Keratinocyte (primary cell): ENCODE measurements around the gene UMAD1. TPM values are rescaled to one million over a fixed set of nuclear protein-coding genes. Genes with fewer than 3 reads are reported as not detected.

ENCODE experiments used
- DNase-seq: peaks from one replicate; pipeline ENCODE4 v3.0.0-alpha.2; 2011; ENCODE audit warnings: low read depth, missing footprints, low spot score
- FAIRE-seq: peaks from 2 replicates; lab custom pipeline; 2011; peaks lifted over from hg19 to GRCh38; lab: Jason Lieb, UNC
- H2AFZ ChIP-seq: 2 replicates; pipeline ENCODE4 v1.6.0; 2012; ENCODE audit warnings: low read length, control low read depth, inconsistent platforms; ENCODE audit not compliant: control insufficient read depth
- H3K27ac ChIP-seq: 2 replicates; pipeline ENCODE4 v1.5.1; 2011; ENCODE audit warnings: low read length; ENCODE audit not compliant: control insufficient read depth, insufficient read depth
- H3K27me3 ChIP-seq: 3 replicates; pipeline ENCODE4 v1.6.0; 2011; ENCODE audit warnings: low read length; ENCODE audit not compliant: control insufficient read depth, insufficient read depth; ENCODE audit errors: extremely low read depth
- H3K36me3 ChIP-seq, 2 experiments: 2 replicates in 1 of 2; 3 replicates in 1 of 2; pipeline ENCODE4 v1.5.1; 2011; ENCODE audit warnings: low read length in 2 of 2, mild to moderate bottlenecking in 1 of 2; ENCODE audit not compliant: control insufficient read depth in 2 of 2, insufficient read depth in 2 of 2; ENCODE audit errors: extremely low read depth in 1 of 2
- H3K4me1 ChIP-seq: 3 replicates; pipeline ENCODE4 v1.5.1; 2011; ENCODE audit warnings: low read length; ENCODE audit not compliant: control insufficient read depth, insufficient read depth; ENCODE audit errors: extremely low read depth
- H3K4me2 ChIP-seq: 3 replicates; pipeline ENCODE4 v1.6.0; 2011; ENCODE audit warnings: low read depth, low read length; ENCODE audit not compliant: control insufficient read depth, insufficient read depth; ENCODE audit errors: extremely low read depth
- H3K4me3 ChIP-seq, 3 experiments: fragments of 200-600 bp in 1 of 3; sonication (generic) in 1 of 3; 2 replicates in 2 of 3; 3 replicates in 1 of 3; pipeline ENCODE4 v1.5.1; 2011 to 2016; ENCODE audit warnings: low read length in 3 of 3, mild to moderate bottlenecking in 3 of 3, control low read depth in 2 of 3, inconsistent platforms in 1 of 3, low read depth in 1 of 3, mixed read lengths in 1 of 3, mixed run types in 1 of 3, moderate library complexity in 1 of 3; ENCODE audit not compliant: control insufficient read depth in 2 of 3, insufficient read depth in 2 of 3; ENCODE audit errors: extremely low read depth in 1 of 3
- H3K79me2 ChIP-seq: 2 replicates; pipeline ENCODE4 v1.6.0; 2012; ENCODE audit warnings: low read length; ENCODE audit not compliant: control insufficient read depth, insufficient read depth
- H3K9ac ChIP-seq: 3 replicates; pipeline ENCODE4 v1.6.0; 2011; ENCODE audit warnings: low read length; ENCODE audit not compliant: control insufficient read depth, insufficient read depth; ENCODE audit errors: extremely low read depth
- H3K9me1 ChIP-seq: 3 replicates; pipeline ENCODE4 v1.6.0; 2011; ENCODE audit warnings: low read length; ENCODE audit not compliant: control insufficient read depth, insufficient read depth; ENCODE audit errors: extremely low read depth
- H3K9me3 ChIP-seq: 2 replicates; pipeline ENCODE4 v1.5.1; 2012; ENCODE audit warnings: low read depth, low read length; ENCODE audit not compliant: control insufficient read depth
- H4K20me1 ChIP-seq: 3 replicates; pipeline ENCODE4 v1.6.0; 2011; ENCODE audit warnings: low read length; ENCODE audit not compliant: control insufficient read depth, insufficient read depth; ENCODE audit errors: extremely low read depth
- CTCF ChIP-seq, 3 experiments: IDR thresholded peaks in 1 of 3; conservative IDR thresholded peaks in 1 of 3; optimal IDR thresholded peaks in 1 of 3; 2 replicates in 2 of 3; 3 replicates in 1 of 3; pipeline versions ENCODE3 to v1.5.1; 2011; ENCODE audit warnings: low read length in 3 of 3, mild to moderate bottlenecking in 3 of 3, moderate library complexity in 2 of 3, control low read depth in 1 of 3, inconsistent platforms in 1 of 3; ENCODE audit not compliant: insufficient read depth in 2 of 3; ENCODE audit errors: extremely low read depth in 1 of 3
- EZH2 ChIP-seq: IDR thresholded peaks from one replicate; pipeline ENCODE4 v1.6.1; 2012; ENCODE audit warnings: inconsistent platforms, mild to moderate bottlenecking, low read length, moderate library complexity
- dilution Hi-C: fragments of 300-500 bp; cut with MboI; formaldehyde crosslinking; loops from one replicate; pipeline ENCODE4 v1.7.0; 2020; ENCODE audit warnings: low sequenced_read_pairs; ENCODE audit not compliant: extremely low pct_ligation_motif_present
- polyA plus RNA-seq, 5 experiments: library from polyadenylated mRNA; depleted of rRNA in 3 of 5; stranded (reverse) in 3 of 5; stranded (forward) in 1 of 5; unstranded in 1 of 5; fragments of >200 nt; gene quantifications; 1 replicate in 1 of 5; 2 replicates in 3 of 5; 3 replicates in 1 of 5; pipeline versions ENCODE4 v1.2.1 to v1.2.3, GENCODE V29; 2011 to 2012; ENCODE audit warnings: missing spikeins in 2 of 5, low read depth in 1 of 5, low replicate concordance in 1 of 5

UMAD1 gene
- polyA plus RNA-seq, 1 donor (not counting 4 experiments of a cell fraction or from before 2014, with no cell fraction given) = 18.2 TPM

- H3K36me3 ChIP-seq = no peaks in the 10 kb centered on the region
- H4K20me1 ChIP-seq = no peaks in the 10 kb centered on the region
- no peak for FAIRE-seq
- H3K79me2 ChIP-seq = no peaks in the 10 kb centered on the region
- no peaks in the 10 kb centered on the region for H3K9me1 ChIP-seq
- no peaks in the 10 kb centered on the region for H3K9me3 ChIP-seq
- peaks cover 4% of the 10 kb centered on the region for H3K4me1 ChIP-seq
- no peak overlapping the region for H2AFZ ChIP-seq
- H3K27me3 ChIP-seq = no peaks in the 10 kb centered on the region
- DNase-seq = no peak
- dilution Hi-C loops = no loop called here
- H3K27ac ChIP-seq = no peak overlapping the region
- H3K4me2 ChIP-seq = no peak overlapping the region
- H3K4me3 ChIP-seq = no peak overlapping the region
- no peak overlapping the region for H3K9ac ChIP-seq
- TF ChIP-seq EZH2 (no peak), CTCF (optimal IDR thresholded peaks at IDR 0.05 in 1 of 3, IDR thresholded peaks at IDR 0.05 in 1 of 3, conservative IDR thresholded peaks at IDR 0.05 in 1 of 3; ENCODE audit: extremely low read depth in 1 of 3, insufficient read depth in 2 of 3, low read length in 3 of 3) (no peak)
Measured at GRCh38 chr7:7857143-7857583, 216.6 kb downstream of the UMAD1 start.

DNA sequence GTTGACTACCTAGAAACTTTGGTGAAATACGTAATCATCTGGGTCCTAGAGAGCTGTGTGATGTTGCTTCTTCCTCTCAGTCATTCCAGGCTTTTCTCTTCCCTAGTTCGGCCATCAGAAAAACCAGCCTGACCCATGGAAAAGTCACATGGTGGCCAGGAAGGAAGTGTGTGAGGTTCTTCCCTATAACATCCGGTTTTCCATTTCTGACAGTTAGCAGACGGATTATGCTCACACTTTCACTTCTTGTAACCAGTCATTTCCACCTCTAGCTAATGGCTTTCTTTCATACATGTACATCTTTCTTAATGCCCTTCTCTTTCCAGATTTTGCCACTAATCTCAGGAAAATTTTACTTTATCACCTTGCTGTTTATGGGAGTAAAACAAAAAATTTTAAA, 218.0 kb downstream of the UMAD1 start:
- H2AFZ ChIP-seq = no peak overlapping the region
- H4K20me1 ChIP-seq = no peaks in the 10 kb centered on the region
- H3K36me3 ChIP-seq = no peaks in the 10 kb centered on the region
- no peak overlapping the region for H3K9ac ChIP-seq
- FAIRE-seq = no peak
- no peaks in the 10 kb centered on the region for H3K79me2 ChIP-seq
- H3K4me2 ChIP-seq = no peak overlapping the region
- H3K9me3 ChIP-seq = no peaks in the 10 kb centered on the region
- dilution Hi-C loops = no loop called here
- H3K27me3 ChIP-seq = no peaks in the 10 kb centered on the region
- no peak for DNase-seq
- H3K4me1 ChIP-seq = peaks cover 4% of the 10 kb centered on the region
- no peak overlapping the region for H3K27ac ChIP-seq
- no peaks in the 10 kb centered on the region for H3K9me1 ChIP-seq
- TF ChIP-seq EZH2 (no peak), CTCF (optimal IDR thresholded peaks at IDR 0.05 in 1 of 3, IDR thresholded peaks at IDR 0.05 in 1 of 3, conservative IDR thresholded peaks at IDR 0.05 in 1 of 3; ENCODE audit: extremely low read depth in 1 of 3, insufficient read depth in 2 of 3, low read length in 3 of 3) (no peak)
- H3K4me3 ChIP-seq = no peak overlapping the region
